ENCODE results near the gene NANOS2. TPM values are rescaled to one million over a fixed set of nuclear protein-coding genes. Genes with fewer than 3 reads are reported as not detected.

Gene NANOS2
- total and polyA plus RNA-seq, 2 of the 13 experiments (the other 11 are each of a cell fraction or from before 2014, with no cell fraction given) = not detected

DNA sequence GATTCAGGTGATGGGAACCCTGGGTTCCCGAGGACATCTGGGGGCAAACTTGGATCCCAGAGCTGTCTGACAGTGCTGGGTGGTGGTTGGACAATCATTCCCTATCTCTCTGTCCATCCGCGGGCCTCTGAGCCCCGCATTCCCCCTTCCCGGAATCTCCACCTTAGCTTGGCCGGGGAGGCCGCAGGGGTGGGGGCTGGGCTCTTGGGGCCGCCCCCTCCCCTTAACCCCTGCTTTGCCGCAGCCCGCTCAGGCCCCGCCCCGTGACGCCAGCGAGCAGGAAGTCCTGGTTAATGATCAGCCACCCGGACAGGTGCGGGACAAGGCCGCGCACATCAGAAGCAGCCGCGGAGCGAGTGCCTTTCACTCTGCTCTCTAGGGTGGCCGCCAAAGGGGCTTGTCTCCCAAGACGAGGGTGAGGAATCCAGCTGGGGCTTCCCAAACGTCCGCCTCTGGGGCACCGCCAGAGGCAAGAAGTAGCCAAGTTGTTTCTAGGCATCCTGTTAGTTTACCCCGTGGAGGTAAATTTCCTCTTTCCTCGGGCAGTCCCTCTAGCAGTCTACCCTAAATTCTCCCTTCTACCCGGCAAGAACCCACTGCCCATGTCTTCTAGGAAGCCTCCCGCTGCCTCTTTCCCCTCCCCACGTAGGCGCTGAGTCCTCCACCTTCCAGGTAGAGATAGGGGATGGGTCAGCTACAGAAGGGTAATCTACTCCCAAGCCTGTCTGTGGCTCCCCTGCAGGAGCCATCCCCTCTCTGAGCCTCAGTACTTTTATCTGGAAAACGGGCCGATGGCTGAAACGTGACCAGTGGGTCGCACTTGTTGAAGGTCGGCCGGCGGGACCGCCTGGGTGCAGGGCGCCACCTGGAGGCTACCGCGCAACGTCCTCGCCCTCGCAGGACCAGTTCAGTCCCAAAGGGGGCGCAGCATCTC, 31.7 kb downstream of the NANOS2 start (continued):
- TF ChIP-seq, protein P1, sequence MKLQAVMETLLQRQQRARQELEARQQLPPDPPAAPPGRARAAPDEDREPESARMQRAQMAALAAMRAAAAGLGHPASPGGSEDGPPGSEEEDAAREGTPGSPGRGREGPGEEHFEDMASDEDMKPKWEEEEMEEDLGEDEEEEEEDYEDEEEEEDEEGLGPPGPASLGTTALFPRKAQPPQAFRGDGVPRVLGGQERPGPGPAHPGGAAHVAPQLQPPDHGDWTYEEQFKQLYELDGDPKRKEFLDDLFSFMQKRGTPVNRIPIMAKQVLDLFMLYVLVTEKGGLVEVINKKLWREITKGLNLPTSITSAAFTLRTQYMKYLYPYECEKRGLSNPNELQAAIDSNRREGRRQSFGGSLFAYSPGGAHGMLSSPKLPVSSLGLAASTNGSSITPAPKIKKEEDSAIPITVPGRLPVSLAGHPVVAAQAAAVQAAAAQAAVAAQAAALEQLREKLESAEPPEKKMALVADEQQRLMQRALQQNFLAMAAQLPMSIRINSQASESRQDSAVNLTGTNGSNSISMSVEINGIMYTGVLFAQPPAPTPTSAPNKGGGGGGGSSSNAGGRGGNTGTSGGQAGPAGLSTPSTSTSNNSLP (IDR thresholded peaks at IDR 0.05; ENCODE audit: low read depth, low read length) = 0 out of 2 replicates have a peak, but pooled peaks have one; percentile 21
- TF ChIP-seq, protein P2, sequence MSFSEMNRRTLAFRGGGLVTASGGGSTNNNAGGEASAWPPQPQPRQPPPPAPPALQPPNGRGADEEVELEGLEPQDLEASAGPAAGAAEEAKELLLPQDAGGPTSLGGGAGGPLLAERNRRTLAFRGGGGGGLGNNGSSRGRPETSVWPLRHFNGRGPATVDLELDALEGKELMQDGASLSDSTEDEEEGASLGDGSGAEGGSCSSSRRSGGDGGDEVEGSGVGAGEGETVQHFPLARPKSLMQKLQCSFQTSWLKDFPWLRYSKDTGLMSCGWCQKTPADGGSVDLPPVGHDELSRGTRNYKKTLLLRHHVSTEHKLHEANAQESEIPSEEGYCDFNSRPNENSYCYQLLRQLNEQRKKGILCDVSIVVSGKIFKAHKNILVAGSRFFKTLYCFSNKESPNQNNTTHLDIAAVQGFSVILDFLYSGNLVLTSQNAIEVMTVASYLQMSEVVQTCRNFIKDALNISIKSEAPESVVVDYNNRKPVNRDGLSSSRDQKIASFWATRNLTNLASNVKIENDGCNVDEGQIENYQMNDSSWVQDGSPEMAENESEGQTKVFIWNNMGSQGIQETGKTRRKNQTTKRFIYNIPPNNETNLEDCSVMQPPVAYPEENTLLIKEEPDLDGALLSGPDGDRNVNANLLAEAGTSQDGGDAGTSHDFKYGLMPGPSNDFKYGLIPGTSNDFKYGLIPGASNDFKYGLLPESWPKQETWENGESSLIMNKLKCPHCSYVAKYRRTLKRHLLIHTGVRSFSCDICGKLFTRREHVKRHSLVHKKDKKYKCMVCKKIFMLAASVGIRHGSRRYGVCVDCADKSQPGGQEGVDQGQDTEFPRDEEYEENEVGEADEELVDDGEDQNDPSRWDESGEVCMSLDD (CRISPR knock-in tag; IDR thresholded peaks at IDR 0.05; ENCODE audit: borderline replicate concordance) = peak; percentile 19; the same call in 1 of the 2 replicates
- TF ChIP-seq, protein P3, sequence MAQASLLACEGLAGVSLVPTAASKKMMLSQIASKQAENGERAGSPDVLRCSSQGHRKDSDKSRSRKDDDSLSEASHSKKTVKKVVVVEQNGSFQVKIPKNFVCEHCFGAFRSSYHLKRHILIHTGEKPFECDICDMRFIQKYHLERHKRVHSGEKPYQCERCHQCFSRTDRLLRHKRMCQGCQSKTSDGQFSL (CRISPR knock-in tag; IDR thresholded peaks at IDR 0.05) = no peak; the same call in none of the 2 replicates
- peak; percentile 73; the same call in 1 of the 2 replicates for TF ChIP-seq MEIS1 (CRISPR knock-in tag; IDR thresholded peaks at IDR 0.05; ENCODE audit: borderline replicate concordance)
- TF ChIP-seq PITX1 (CRISPR knock-in tag; IDR thresholded peaks at IDR 0.05) = peak; percentile 64; the same call in 1 of the 2 replicates
- no peak for TF ChIP-seq JUNB (CRISPR knock-in tag; IDR thresholded peaks at IDR 0.05; ENCODE audit: borderline replicate concordance)
- TF ChIP-seq ETV5 (CRISPR knock-in tag; IDR thresholded peaks at IDR 0.05; ENCODE audit: borderline replicate concordance) = peak; percentile 96
- peak; percentile 99 for TF ChIP-seq RAD21 (CRISPR knock-in tag; IDR thresholded peaks at IDR 0.05)
- peak; percentile 65; the same call in 1 of the 2 replicates for TF ChIP-seq GLI4 (CRISPR knock-in tag; IDR thresholded peaks at IDR 0.05; ENCODE audit: borderline replicate concordance)
- TF ChIP-seq XRCC5 (optimal IDR thresholded peaks at IDR 0.05; ENCODE audit: low read length) = peak; percentile 92
- no peak for TF ChIP-seq FOXM1 (CRISPR knock-in tag; IDR thresholded peaks at IDR 0.05)
- TF ChIP-seq SP140L (CRISPR knock-in tag; IDR thresholded peaks at IDR 0.05; ENCODE audit: borderline replicate concordance) = 0 out of 2 replicates have a peak, but pooled peaks have one; percentile 50
- peak; percentile 82 for TF ChIP-seq ZNF292 (CRISPR knock-in tag; IDR thresholded peaks at IDR 0.05; ENCODE audit: borderline replicate concordance, low read depth)
- TF ChIP-seq PTBP1 (IDR thresholded peaks at IDR 0.05; ENCODE audit: low read depth, low read length, poor library complexity, severe bottlenecking) = peak; percentile 60
- peak; percentile 39; the same call in 1 of the 2 replicates for TF ChIP-seq CCDC6 (CRISPR knock-in tag; IDR thresholded peaks at IDR 0.05)
- TF ChIP-seq ZNF446 (CRISPR knock-in tag; IDR thresholded peaks at IDR 0.05) = no peak
- no peak; the same call in 1 of the 2 replicates for TF ChIP-seq KMT2B (CRISPR knock-in tag; IDR thresholded peaks at IDR 0.05)
- TF ChIP-seq PAF1 (CRISPR knock-in tag; IDR thresholded peaks at IDR 0.05) = peak; percentile 36
- 0 out of 2 replicates have a peak, but pooled peaks have one; percentile 75 for TF ChIP-seq ZNF569 (CRISPR knock-in tag; IDR thresholded peaks at IDR 0.05; ENCODE audit: borderline replicate concordance)
- peak; percentile 29; the same call in 1 of the 2 replicates for TF ChIP-seq DMAP1 (CRISPR knock-in tag; IDR thresholded peaks at IDR 0.05)
- TF ChIP-seq, protein P4, sequence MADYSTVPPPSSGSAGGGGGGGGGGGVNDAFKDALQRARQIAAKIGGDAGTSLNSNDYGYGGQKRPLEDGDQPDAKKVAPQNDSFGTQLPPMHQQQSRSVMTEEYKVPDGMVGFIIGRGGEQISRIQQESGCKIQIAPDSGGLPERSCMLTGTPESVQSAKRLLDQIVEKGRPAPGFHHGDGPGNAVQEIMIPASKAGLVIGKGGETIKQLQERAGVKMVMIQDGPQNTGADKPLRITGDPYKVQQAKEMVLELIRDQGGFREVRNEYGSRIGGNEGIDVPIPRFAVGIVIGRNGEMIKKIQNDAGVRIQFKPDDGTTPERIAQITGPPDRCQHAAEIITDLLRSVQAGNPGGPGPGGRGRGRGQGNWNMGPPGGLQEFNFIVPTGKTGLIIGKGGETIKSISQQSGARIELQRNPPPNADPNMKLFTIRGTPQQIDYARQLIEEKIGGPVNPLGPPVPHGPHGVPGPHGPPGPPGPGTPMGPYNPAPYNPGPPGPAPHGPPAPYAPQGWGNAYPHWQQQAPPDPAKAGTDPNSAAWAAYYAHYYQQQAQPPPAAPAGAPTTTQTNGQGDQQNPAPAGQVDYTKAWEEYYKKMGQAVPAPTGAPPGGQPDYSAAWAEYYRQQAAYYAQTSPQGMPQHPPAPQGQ (CRISPR knock-in tag; IDR thresholded peaks at IDR 0.05; ENCODE audit: borderline replicate concordance) = no peak

Measured in HepG2 (cell line).